Epithelial cell of esophagus (primary cell): ENCODE results near the gene GPR34.

ENCODE experiments used
- DNase-seq: peaks from one replicate; pipeline ENCODE4 v3.0.0; 2010; ENCODE audit warnings: low read depth
- H3K4me3 ChIP-seq: 2 replicates; pipeline ENCODE4 v1.5.1; 2011; ENCODE audit warnings: mild to moderate bottlenecking, low read length, control low read depth
- TF ChIP-seq, protein P1 (sequence below): IDR thresholded peaks from 2 replicates; pipeline ENCODE4 v1.5.1; 2011; ENCODE audit warnings: low read depth, mild to moderate bottlenecking, low read length, control low read depth, inconsistent platforms; ENCODE audit not compliant: insufficient read depth; ENCODE audit errors: missing control alignments

The GPR34 gene

DNA sequence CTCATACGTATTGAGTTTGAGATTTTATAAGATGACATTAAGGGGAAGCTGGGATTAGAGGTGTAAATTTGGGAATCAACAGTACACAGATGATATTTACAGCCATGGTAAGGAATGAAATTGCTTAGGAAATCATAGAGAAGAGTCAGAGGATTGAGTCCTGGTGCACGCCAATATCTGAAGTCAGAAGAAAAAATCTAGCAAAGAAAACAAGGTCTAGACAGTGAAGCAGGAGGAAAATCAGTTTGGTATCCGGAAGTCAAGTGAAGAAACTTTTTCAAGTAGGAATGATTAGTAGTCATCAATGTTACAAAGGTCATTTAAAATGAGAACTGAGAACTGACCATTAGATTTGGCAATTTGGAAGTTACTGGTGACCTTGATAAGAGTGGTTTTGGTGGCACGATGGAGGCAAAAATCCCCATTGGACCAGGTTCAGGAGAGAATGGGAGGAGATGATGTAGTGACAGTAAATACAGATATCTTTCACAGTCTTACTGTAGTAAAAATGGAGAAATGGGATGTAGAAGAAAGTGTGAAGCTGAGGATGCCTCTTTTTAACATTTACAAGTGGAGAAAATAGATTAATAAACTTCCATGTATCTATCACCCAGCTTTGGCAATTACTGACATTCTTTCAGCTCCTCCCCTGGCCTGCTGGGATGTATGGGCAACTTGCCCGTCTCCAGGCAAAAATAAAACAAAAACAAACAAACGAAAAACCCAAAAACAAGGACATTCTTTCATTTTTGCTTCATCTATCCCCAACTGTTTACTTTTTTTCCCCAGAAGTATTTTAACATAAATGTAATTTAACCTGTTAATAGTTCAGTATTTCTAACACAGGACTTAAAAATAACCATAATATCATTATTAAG, 11.4 kb upstream of the GPR34 start:
- TF ChIP-seq, protein P1, sequence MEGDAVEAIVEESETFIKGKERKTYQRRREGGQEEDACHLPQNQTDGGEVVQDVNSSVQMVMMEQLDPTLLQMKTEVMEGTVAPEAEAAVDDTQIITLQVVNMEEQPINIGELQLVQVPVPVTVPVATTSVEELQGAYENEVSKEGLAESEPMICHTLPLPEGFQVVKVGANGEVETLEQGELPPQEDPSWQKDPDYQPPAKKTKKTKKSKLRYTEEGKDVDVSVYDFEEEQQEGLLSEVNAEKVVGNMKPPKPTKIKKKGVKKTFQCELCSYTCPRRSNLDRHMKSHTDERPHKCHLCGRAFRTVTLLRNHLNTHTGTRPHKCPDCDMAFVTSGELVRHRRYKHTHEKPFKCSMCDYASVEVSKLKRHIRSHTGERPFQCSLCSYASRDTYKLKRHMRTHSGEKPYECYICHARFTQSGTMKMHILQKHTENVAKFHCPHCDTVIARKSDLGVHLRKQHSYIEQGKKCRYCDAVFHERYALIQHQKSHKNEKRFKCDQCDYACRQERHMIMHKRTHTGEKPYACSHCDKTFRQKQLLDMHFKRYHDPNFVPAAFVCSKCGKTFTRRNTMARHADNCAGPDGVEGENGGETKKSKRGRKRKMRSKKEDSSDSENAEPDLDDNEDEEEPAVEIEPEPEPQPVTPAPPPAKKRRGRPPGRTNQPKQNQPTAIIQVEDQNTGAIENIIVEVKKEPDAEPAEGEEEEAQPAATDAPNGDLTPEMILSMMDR, result no peak
- DNase-seq, result no peak
- no peak overlapping the region for H3K4me3 ChIP-seq

DNA sequence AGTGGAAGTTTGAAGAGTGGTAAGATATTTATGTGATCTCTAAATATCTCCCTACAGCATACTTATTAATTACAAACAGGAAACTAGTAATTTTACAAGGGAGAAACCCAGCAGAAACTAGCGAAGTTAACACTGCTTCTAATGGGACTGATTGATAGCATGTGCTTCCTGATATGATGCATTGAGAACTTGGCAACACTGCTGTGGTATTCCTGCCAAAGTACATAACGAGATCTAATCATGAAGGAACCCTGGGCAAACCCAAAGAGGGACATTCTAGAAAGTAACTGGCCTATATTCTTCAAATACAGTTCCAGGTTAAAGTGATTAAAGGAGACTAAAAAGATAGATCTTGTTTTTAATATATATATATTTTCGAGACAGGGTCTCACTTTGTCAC, 4.6 kb upstream of the GPR34 start:
- TF ChIP-seq, protein P1, result no peak
- no peak for DNase-seq
- H3K4me3 ChIP-seq, result no peak overlapping the region

DNA sequence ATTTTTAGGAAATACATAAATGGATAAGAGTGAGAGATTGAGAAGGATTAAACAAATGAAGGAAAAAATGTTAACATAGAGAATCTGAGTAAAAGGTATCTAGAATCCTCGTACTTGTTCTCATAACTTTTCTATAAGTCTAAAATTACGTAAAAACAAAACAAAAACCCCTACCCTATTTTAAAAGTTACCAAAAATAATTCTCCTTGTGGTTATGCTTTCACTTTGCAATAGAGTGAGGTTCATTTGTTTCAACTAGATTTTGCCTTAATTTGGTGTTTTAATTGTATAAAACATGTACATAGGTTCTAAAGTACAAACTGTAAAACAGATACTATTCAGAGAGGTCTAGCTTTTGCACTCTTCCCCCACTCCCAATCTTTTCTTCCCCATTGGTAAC, 3.8 kb upstream of the GPR34 start:
- TF ChIP-seq, protein P1, result no peak

DNA sequence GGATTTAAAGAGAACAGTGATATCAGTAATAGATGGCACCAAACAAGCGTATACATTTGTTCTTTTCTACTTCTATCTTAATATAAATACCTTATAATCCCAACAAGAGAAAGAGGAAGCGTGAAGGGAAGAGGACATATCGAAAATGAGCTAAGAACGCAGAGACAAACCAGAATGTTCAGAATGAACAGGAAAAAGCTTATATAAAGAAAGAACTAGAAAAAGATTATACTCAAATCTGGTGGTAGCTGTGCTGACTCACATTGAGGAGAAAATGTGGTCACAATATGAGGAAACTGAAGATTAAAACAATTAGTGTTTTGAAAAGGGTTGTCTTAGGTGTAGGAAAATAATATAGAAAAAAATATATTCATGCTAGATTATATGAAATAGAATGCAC, 2.0 kb upstream of the GPR34 start:
- no peak for DNase-seq
- TF ChIP-seq, protein P1, result no peak
- H3K4me3 ChIP-seq, result no peak overlapping the region

More for the DNA sequence above, 3.8 kb upstream of the GPR34 start:
- H3K4me3 ChIP-seq, result no peak overlapping the region
- DNase-seq, result no peak

DNA sequence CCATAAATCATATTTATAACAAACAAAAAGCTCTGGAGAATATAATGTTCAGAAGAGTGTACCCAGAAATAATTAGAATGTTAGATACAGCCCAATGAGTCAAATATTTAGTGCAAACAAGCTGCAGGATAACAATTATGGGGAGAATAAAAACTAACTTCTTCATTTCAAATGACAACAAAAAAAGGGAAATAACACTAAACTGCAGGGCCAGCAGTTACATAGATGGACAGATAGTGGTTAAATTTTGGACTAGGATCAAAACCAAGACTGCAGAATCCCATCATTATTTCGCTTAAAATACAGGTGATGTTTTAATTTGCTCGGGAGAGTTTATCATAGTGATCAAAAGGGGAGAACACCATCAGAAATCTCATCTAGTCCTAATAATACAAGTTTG, 617 bp upstream of the GPR34 start:
- no peak overlapping the region for H3K4me3 ChIP-seq
- DNase-seq, result no peak
- TF ChIP-seq, protein P1, result no peak

DNA sequence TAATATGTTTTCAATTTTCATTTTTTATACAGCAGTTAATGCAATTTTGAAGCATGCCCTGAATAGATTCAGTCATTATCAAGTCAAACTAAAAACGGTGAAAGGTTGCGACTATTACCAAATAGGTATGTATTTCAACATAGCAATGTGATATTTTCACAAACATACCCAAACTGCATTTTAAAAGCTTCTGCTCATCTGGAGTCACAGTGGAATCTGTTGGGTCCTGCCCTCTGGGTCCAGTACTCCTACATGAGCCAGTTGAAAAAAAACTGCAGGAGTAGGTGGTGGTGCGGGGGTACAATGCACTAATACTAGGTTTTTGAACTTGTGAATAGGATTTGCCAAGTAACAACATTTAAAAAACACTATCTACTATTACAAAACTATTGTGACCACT, 938 bp downstream of the GPR34 start:
- DNase-seq, result no peak
- TF ChIP-seq, protein P1, result no peak
- H3K4me3 ChIP-seq, result no peak overlapping the region

DNA sequence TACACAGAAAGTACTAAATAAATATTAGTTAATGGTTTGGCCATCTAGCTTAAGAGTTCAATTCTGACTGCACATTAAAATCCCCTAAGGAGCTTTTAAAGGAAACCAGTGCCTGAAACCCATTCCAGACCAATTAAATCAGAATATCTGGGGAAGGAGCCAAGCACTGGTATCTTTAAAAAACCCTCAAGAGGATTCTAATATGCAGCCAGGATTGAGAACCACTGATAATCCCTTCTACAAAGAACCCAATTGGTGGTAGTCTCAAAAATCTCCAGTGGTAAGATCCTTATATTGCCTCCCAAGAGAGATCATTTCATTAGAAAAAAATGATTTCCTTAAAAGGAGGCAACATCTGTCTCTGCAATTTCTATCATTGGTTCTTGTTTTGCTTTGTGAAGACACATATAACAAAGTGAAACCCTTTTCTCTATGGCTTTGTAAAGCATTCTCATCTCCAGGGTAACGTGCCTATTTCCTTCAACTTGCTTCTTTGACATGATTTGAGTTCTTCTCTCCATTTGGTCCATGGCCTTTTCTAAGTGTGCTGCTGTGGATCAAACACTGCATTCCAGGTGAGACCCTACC, 3.5 kb downstream of the GPR34 start:
- TF ChIP-seq, protein P1, result no peak
- DNase-seq, result no peak

More for the DNA sequence above, 3.5 kb downstream of the GPR34 start:
- H3K4me3 ChIP-seq, result no peak overlapping the region
